GM11168 (cell line): ENCODE results near the gene BUD13.

ENCODE experiments used
- in situ Hi-C: fragments of 300-500 bp; cut with MboI; formaldehyde crosslinking; loops from one replicate; pipeline ENCODE4 v1.12.0; 2022; ENCODE audit warnings: low sequenced_read_pairs; ENCODE audit not compliant: unreplicated experiment

Gene BUD13

GRCh38 chr11:116792869-116793771 is 20.3 kb upstream of the BUD13 start:
- in situ Hi-C loops, result loop anchor here (25.0 kb wide), 1 partner anchor 319 kb away; no protein-coding TSS in a partner anchor

- in situ Hi-C loops, result loop anchor here (25.0 kb wide), 1 partner anchor 320 kb away; no protein-coding TSS in a partner anchor
These were observed 19.5 kb upstream of the BUD13 start for GRCh38 chr11:116792144-116792868.

- in situ Hi-C loops, result loop anchor here (25.0 kb wide), 1 partner anchor 321 kb away; no protein-coding TSS in a partner anchor
These were observed 19.0 kb upstream of the BUD13 start, which contains the start of gene APOA5 for GRCh38 chr11:116791813-116792143. APOA5 (minus strand) TSS chr11:116791879; CDS start chr11:116791860, 19 bp downstream.

GRCh38 chr11:116791002-116791812 is 18.4 kb upstream of the BUD13 start:
- in situ Hi-C loops, result loop anchor here (25.0 kb wide), 1 partner anchor 321 kb away; no protein-coding TSS in a partner anchor

- in situ Hi-C loops, result loop anchor here (25.0 kb wide), 1 partner anchor 322 kb away; no protein-coding TSS in a partner anchor
These were observed 17.6 kb upstream of the BUD13 start for GRCh38 chr11:116790167-116791001.

- in situ Hi-C loops, result loop anchor here (25.0 kb wide), 1 partner anchor 323 kb away; no protein-coding TSS in a partner anchor
These were observed 16.2 kb upstream of the BUD13 start for GRCh38 chr11:116788975-116789374.

GRCh38 chr11:116788534-116788933 is 15.7 kb upstream of the BUD13 start:
- in situ Hi-C loops, result loop anchor here (25.0 kb wide), 1 partner anchor 324 kb away; no protein-coding TSS in a partner anchor

GRCh38 chr11:116787786-116788486 is 15.1 kb upstream of the BUD13 start, which contains the start of gene ZPR1:
ZPR1 (minus strand) TSS chr11:116788023; CDS start chr11:116787990, 33 bp downstream.
- in situ Hi-C loops, result loop anchor here (25.0 kb wide), 1 partner anchor 324 kb away; no protein-coding TSS in a partner anchor

DNA sequence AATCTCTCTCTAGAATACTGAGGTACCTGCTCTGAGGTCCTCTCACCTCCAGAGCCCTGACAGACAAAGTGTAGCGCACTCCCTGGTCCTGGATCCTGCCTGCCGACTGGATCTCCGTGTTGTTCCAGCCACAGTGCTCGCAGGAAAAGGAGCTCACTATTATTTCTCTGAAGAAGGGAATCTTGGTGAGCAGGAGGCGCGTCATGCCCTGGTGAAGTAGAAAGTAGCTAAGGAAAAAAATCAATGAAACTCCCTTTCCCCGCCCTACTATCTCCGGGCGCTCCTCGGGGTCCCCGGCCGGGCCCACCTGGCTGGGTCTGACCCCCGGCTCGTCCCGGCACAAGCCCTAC is 14.6 kb upstream of the BUD13 start:
- in situ Hi-C loops, result loop anchor here (25.0 kb wide), 1 partner anchor 325 kb away; no protein-coding TSS in a partner anchor

DNA sequence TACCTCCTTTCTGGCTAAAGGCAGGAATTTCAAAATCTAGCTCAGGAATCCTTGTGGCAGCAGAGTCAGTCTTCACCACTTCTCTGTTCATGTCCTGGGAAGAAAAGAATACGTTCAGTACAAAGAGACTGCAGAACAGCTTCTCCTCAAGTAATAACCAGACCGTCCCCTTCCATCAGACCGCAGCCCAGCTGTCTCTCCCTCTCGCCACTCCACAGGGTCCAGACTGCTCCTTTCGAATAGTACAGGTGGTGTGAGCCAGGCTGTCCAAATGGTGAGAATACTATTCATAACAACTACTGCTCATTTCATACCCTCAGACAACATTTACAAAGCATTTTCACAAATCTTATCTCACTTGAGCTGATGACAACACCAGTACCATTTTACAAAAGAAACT is 14.2 kb upstream of the BUD13 start:
- in situ Hi-C loops, result loop anchor here (25.0 kb wide), 1 partner anchor 325 kb away; no protein-coding TSS in a partner anchor

GRCh38 chr11:116786326-116786725 is 13.5 kb upstream of the BUD13 start:
- in situ Hi-C loops, result loop anchor here (25.0 kb wide), 1 partner anchor 326 kb away; no protein-coding TSS in a partner anchor

- in situ Hi-C loops, result loop anchor here (25.0 kb wide), 1 partner anchor 330 kb away; no protein-coding TSS in a partner anchor
These were observed 9.9 kb upstream of the BUD13 start for GRCh38 chr11:116782728-116783127.

DNA sequence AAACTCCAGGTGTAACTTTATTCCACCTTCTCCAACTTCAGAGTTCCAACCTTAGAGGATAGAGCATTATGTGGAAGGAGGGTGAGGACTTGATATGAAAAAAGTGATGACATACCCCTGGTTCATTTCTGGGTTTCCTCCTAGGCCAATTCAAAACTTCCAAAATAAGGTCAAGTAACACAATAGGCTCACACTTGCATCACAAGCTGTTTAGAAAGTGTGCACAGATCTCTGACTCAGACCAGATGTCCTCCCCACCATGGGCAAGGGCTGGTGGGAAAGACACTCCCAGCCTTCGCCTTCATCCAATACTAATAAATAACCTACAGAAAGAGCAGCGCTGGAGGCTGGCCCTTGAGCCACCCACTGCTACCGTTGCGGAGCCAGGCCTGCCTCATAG is 5.8 kb upstream of the BUD13 start:
- in situ Hi-C loops, result loop anchor here (25.0 kb wide), 1 partner anchor 334 kb away; no protein-coding TSS in a partner anchor

DNA sequence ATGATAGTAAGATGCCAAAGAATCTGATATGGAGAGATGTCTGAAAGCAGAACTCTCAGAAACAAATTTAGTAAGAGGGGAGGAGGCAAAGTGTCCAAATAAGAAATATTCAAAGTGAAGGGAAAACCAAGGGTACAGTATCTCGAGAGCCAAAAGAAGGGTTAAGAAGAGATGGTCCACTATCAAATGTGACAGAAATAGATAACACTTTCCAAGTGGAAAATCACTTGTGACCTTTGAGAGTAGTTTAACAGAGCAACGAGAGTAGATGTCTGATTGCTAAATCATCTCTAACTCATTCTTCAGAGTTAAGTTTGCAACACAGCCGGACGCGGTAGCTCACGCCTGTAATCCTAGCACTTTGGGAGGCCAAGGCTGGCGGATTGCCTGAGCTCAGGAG is 4.3 kb upstream of the BUD13 start:
- in situ Hi-C loops, result loop anchor here (25.0 kb wide), 1 partner anchor 335 kb away; no protein-coding TSS in a partner anchor

DNA sequence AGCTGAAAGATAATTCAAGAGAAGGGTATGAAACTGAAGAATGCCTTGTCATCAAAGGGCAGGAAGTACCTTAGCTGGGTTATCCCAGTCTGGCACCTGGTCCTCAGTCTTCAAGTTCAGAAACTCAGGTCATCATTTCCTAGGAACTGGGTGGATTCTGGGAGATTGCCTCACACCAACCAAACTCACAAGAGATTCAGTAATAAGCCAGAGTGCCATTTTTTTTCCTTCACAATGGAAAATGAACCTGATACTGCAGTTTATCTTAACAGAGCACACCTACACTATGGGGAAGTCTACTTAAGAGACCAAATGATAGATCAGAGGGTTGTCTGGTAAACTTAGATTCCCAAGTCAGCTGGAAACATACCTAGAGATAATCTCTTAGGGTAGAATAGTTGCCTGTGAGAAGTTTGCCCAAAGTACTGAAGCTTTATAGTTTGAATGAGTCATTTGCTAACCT is 3.8 kb upstream of the BUD13 start:
- in situ Hi-C loops, result loop anchor here (25.0 kb wide), 1 partner anchor 336 kb away; no protein-coding TSS in a partner anchor

- in situ Hi-C loops, result loop anchor here (25.0 kb wide), 1 partner anchor 336 kb away; no protein-coding TSS in a partner anchor
These were observed 3.2 kb upstream of the BUD13 start for GRCh38 chr11:116775975-116776374.

GRCh38 chr11:116774661-116775060 is 1.9 kb upstream of the BUD13 start:
- in situ Hi-C loops, result loop anchor here (25.0 kb wide), 1 partner anchor 338 kb away; no protein-coding TSS in a partner anchor
